ENCODE data around the gene DNAI2.

- TF ChIP-seq ZBTB43 (CRISPR knock-in tag; IDR thresholded peaks at IDR 0.05): no peak
- no peak for TF ChIP-seq CTCF (IDR thresholded peaks at IDR 0.05)
- no peak for TF ChIP-seq SP1 (CRISPR knock-in tag; conservative IDR thresholded peaks at IDR 0.05)
- no peak for TF ChIP-seq USF2 (CRISPR knock-in tag; IDR thresholded peaks at IDR 0.05)
- TF ChIP-seq CREB1 (CRISPR knock-in tag; IDR thresholded peaks at IDR 0.05): no peak
- no peak for TF ChIP-seq GABPB1 (CRISPR knock-in tag; IDR thresholded peaks at IDR 0.05)
- TF ChIP-seq ATF3 (CRISPR knock-in tag; conservative IDR thresholded peaks at IDR 0.05): no peak
- TF ChIP-seq NFE2L1 (CRISPR knock-in tag; IDR thresholded peaks at IDR 0.05): no peak
- TF ChIP-seq NFYB (CRISPR knock-in tag; conservative IDR thresholded peaks at IDR 0.05; ENCODE audit: low read depth): no peak
- no peak for TF ChIP-seq ZNF423 (CRISPR knock-in tag; IDR thresholded peaks at IDR 0.05)
- TF ChIP-seq ATF2 (CRISPR knock-in tag; IDR thresholded peaks at IDR 0.05; ENCODE audit: borderline replicate concordance, low read depth): no peak
- TF ChIP-seq HMGXB4 (CRISPR knock-in tag; IDR thresholded peaks at IDR 0.05): no peak
- TF ChIP-seq MAX (CRISPR knock-in tag; IDR thresholded peaks at IDR 0.05): no peak
- no peak for TF ChIP-seq E2F4 (CRISPR knock-in tag; IDR thresholded peaks at IDR 0.05; ENCODE audit: borderline replicate concordance, low read depth)
Measured at GRCh38 chr17:74344658-74345057, 70.6 kb downstream of the DNAI2 start.

Measured in WTC11 (cell line).